Measurements from ENCODE around the gene BTN2A1.
"Not testable (repeated sequence)": the region's sequence is repeated elsewhere in the genome, so short reads cannot be mapped to it uniquely, and the experiment has no call there.

Gene BTN2A1

GRCh38 chr6:26497610-26498009 is 39.9 kb downstream of the BTN2A1 start:
- DNase-seq, result no peak

- DNase-seq, result no peak
Observed at GRCh38 chr6:26500102-26500501, 42.3 kb downstream of the BTN2A1 start, which contains the start of gene BTN1A1. BTN1A1 (plus strand) TSS chr6:26500303; CDS start chr6:26501287, 984 bp downstream.

GRCh38 chr6:26501482-26501986 is 43.8 kb downstream of the BTN2A1 start:
- DNase-seq, result no peak

GRCh38 chr6:26502165-26502564 is 44.4 kb downstream of the BTN2A1 start:
- no peak for DNase-seq

- DNase-seq, result no peak
Observed at GRCh38 chr6:26502626-26503025, 44.9 kb downstream of the BTN2A1 start.

GRCh38 chr6:26507658-26508057 is 49.9 kb downstream of the BTN2A1 start:
- DNase-seq, result no peak

- DNase-seq, result not testable (repeated sequence)
Observed at GRCh38 chr6:26511033-26511432, 53.3 kb downstream of the BTN2A1 start.

GRCh38 chr6:26514984-26515383 is 57.2 kb downstream of the BTN2A1 start:
- no peak for DNase-seq

GRCh38 chr6:26516481-26517427 is 59.0 kb downstream of the BTN2A1 start:
- no peak for DNase-seq
